Uterus (tissue), 4 donors: ENCODE results near the gene TXNRD2. TPM values are rescaled to one million over a fixed set of nuclear protein-coding genes. Genes with fewer than 3 reads are reported as not detected.
"Not testable (repeated sequence)": the region's sequence is repeated elsewhere in the genome, so short reads cannot be mapped to it uniquely, and the experiment has no call there.

Experiments
- DNase-seq, 2 donors: peaks; one replicate each; pipeline ENCODE4 v3.0.0-alpha.2; 2019 to 2020
- H3K27ac ChIP-seq, 2 donors: fragments of 200-600 bp; sonication (generic); 1 replicate in 1 of 2; 2 replicates in 1 of 2; pipeline ENCODE4 v1.5.1; 2016 to 2018
- H3K27me3 ChIP-seq, 2 donors: fragments of 200-600 bp; sonication (generic); one replicate each; pipeline ENCODE4 v1.5.1; 2018 to 2019; ENCODE audit warnings: control low read depth in 1 of 2
- H3K36me3 ChIP-seq, 2 donors: fragments of 200-600 bp; sonication (generic); one replicate each; pipeline ENCODE4 v1.5.1; 2019; ENCODE audit warnings: control low read depth in 1 of 2
- H3K4me1 ChIP-seq, 2 donors: fragments of 200-600 bp; sonication (generic); one replicate each; pipeline ENCODE4 v1.5.1; 2018 to 2019; ENCODE audit warnings: control low read depth in 1 of 2
- H3K4me3 ChIP-seq, 2 donors: fragments of 200-600 bp; sonication (generic); 1 replicate in 1 of 2; 2 replicates in 1 of 2; pipeline ENCODE4 v1.5.1; 2018 to 2019; ENCODE audit warnings: mild to moderate bottlenecking in 1 of 2
- H3K9me3 ChIP-seq, 2 donors: fragments of 200-600 bp; sonication (generic); one replicate each; pipeline ENCODE4 v1.5.1; 2019; ENCODE audit warnings: control low read depth in 1 of 2
- POLR2A ChIP-seq, 2 donors: fragments of 450-650 bp; IDR thresholded peaks; one replicate each; pipeline ENCODE4 v1.6.1; 2016; ENCODE audit warnings: antibody characterized with exemption in 2 of 2, mild to moderate bottlenecking in 1 of 2, moderate library complexity in 1 of 2
- intact Hi-C: fragments of 100-400 bp; cut with DNase I; formaldehyde crosslinking; loops from one replicate; pipeline ENCODE4 v1.15.1; 2023; ENCODE audit warnings: low total_unique reads
- total RNA-seq, 4 donors: library from RNA; depleted of rRNA in 3 of 4; stranded (reverse); fragments of >200 nt in 3 of 4; gene quantifications; one replicate each; pipeline versions ENCODE4 v1.1.0 to v1.2.4, GENCODE V29; 2014 to 2023
- TF ChIP-seq, protein P1 (sequence below), 4 experiments: fragments of 200-600 bp in 2 of 4; fragments of 450-650 bp in 2 of 4; sonication (generic) in 2 of 4; IDR thresholded peaks; one replicate each; pipeline ENCODE4 v1.5.1; 2016 to 2019; ENCODE audit warnings: antibody characterized with exemption in 4 of 4, mild to moderate bottlenecking in 2 of 4, moderate library complexity in 1 of 4
- donor health status: DM: yes; HTN: yes; CAD: no.

Gene TXNRD2
- total RNA-seq, 4 donors from 2014 or later, result 14.7 to 48.9 (median 25.6) TPM

DNA sequence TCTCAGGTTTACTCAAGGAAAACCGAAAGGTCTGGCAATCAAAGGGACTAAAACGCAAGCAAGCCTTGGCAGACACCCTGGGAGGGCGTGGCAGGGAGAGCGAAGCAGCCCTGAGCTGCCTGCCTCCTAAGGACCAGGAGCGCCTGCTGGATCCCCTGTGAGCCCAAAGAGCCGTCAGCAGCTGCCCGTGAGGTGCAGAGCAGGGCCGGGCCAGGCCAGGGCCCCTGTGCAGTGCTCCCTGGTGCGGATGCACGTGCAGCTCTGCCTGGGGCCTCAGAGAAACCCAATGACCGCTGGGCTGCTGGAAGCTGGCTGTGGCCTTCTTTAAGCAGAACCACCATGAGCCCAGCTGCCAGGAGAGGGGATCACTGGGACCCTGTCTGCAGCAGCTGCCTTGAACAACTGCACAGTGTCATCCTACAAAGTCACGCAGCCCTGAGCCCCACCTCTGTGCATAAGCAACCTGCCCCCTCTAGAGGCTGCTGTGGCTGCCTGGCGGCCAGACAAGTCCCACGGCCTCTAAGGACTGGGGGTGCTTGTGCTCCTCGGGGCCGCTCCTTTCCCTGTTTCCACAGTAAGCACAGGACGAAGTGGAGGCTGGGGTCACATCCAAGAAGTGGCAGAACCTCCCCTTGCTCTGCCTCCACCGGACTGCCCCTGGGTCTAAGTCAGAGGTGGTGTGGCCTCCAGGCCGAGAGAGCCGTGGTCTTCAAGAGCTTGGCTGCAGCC is 29.2 kb downstream of the TXNRD2 start:
- TF ChIP-seq, protein P1, sequence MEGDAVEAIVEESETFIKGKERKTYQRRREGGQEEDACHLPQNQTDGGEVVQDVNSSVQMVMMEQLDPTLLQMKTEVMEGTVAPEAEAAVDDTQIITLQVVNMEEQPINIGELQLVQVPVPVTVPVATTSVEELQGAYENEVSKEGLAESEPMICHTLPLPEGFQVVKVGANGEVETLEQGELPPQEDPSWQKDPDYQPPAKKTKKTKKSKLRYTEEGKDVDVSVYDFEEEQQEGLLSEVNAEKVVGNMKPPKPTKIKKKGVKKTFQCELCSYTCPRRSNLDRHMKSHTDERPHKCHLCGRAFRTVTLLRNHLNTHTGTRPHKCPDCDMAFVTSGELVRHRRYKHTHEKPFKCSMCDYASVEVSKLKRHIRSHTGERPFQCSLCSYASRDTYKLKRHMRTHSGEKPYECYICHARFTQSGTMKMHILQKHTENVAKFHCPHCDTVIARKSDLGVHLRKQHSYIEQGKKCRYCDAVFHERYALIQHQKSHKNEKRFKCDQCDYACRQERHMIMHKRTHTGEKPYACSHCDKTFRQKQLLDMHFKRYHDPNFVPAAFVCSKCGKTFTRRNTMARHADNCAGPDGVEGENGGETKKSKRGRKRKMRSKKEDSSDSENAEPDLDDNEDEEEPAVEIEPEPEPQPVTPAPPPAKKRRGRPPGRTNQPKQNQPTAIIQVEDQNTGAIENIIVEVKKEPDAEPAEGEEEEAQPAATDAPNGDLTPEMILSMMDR (IDR thresholded peaks at IDR 0.05), result no peak
- no peak for DNase-seq
- H3K27ac ChIP-seq, result no peak overlapping the region
- no peaks in the 10 kb centered on the region for H3K4me1 ChIP-seq
- intact Hi-C loops, result no loop called here
- H3K36me3 ChIP-seq, result no peaks in the 10 kb centered on the region
- no peaks in the 10 kb centered on the region for H3K27me3 ChIP-seq
- H3K4me3 ChIP-seq, result no peak overlapping the region
- H3K9me3 ChIP-seq, result no peaks in the 10 kb centered on the region

DNA sequence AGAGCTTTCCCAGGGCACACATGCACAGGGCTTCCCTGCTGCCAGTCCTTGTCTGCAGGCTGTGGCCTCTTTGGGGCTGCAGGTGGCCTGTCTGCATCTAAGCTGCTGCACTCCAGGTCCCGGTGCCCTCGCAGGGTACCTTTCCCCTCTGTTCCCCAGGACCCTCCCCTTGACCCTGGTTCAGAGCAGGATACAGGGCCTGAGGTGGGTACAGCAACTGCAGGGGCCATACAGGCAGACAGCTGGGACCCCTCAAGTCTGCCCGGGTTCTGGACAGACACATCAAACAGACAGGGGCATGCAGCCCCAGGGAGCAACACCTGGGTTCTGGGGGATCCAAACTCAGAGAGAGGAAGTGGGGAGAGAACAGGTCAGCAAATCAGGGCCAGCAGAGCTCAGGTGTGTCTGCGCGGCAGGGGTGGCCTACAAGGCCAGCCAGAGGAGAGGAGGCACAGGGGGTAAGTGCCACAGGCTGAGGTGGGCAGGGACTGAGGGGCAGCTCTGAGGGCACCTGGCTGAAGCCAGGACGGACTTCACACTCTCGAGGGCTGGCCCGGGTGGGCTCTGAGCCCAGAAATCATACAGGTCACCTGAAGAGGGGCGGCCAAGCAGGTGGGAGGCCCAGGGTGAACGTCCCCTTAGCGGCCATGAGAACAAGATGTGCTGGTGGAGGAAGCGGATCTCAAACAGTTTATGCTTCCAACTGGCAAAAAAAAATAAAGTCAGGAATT is 29.9 kb downstream of the TXNRD2 start:
- intact Hi-C loops, result loop anchor here (2.0 kb wide), 1 partner anchor 181 kb away; no protein-coding TSS in a partner anchor
- TF ChIP-seq, protein P1 (IDR thresholded peaks at IDR 0.05), result no peak
- no peak for TF ChIP-seq POLR2A (IDR thresholded peaks at IDR 0.05)
- Histone ChIP-seq H3K36me3 (no peaks in the 10 kb centered on the region), H3K4me3 (no peak overlapping the region), H3K9me3 (no peaks in the 10 kb centered on the region), H3K4me1 (no peaks in the 10 kb centered on the region), H3K27me3 (no peaks in the 10 kb centered on the region), H3K27ac (no peak overlapping the region)
- DNase-seq, result no peak

DNA sequence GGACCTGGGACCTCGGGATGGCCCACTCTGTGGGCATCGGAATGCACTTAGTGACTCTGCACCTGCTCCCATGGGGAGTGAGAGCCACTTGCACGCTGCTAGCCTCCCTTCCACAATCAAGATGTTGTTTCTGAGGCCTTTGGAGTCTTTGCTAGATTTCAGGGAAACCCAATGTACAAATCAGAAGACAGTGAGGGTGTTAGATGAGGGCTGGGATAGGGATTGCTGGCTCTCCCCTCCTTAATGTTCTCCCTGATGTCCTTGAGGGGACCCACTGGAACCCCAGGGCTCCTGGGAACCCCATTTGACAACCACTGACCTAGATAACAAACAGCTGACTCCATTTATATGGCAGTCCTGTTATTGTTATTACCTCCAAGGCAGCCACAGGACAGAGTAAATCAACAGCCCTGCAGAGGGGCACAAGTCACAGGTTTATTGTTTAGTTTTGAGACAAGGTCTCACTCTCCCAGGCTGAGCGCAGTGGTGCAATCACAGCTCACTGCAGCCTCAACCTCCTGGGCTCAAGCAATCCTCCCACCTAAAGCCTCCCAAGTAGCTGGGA is 31.4 kb downstream of the TXNRD2 start:
- no peak for DNase-seq
- Histone ChIP-seq H3K4me3 (no peak overlapping the region), H3K36me3 (no peaks in the 10 kb centered on the region), H3K4me1 (no peaks in the 10 kb centered on the region), H3K27me3 (no peaks in the 10 kb centered on the region), H3K9me3 (no peaks in the 10 kb centered on the region), H3K27ac (no peak overlapping the region)
- intact Hi-C loops, result loop anchor here (2.0 kb wide), 1 partner anchor 179 kb away; no protein-coding TSS in a partner anchor
- no peak for TF ChIP-seq POLR2A (IDR thresholded peaks at IDR 0.05)
- TF ChIP-seq, protein P1 (IDR thresholded peaks at IDR 0.05), result no peak

DNA sequence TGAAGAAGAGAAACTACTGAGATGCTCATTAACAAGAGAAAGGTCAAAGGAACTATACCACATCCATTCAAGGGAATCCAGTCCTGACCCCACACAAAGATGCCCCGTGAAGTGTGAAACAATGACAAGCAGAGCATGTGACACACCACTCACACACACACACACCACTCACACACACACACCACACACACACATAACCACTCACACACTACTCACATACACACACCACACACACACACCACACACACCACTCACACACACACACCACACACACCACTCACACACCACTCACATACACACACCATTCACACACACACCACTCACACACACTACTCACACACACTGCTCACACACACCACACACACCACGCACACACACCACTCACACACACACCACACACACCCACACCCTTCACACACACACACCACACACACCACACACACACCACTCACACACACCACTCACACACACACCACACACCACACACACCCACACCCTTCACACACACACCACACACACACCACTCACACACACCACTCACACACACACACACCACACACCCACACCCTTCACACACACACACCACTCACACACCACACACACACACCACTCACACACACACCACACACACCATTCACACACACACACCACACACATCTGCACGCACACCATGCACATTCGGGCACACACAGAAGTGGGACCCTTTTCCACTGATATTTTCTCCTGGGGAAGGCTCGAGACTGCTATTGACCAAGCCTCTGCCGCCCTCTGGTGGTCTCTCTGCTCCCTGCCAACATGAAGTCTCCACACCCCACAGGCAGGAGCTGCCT is 32.1 kb downstream of the TXNRD2 start:
- TF ChIP-seq POLR2A (IDR thresholded peaks at IDR 0.05), result no peak
- TF ChIP-seq, protein P1 (IDR thresholded peaks at IDR 0.05), result peak; percentile 87 to 97 (median 92)
- Histone ChIP-seq H3K36me3 (no peaks in the 10 kb centered on the region), H3K27me3 (no peaks in the 10 kb centered on the region), H3K9me3 (no peaks in the 10 kb centered on the region), H3K27ac (no peak overlapping the region), H3K4me1 (no peaks in the 10 kb centered on the region), H3K4me3 (no peak overlapping the region)
- intact Hi-C loops, result loop anchor here (2.0 kb wide), 1 partner anchor 179 kb away; no protein-coding TSS in a partner anchor
- DNase-seq, result peak; percentile 84 to 87

DNA sequence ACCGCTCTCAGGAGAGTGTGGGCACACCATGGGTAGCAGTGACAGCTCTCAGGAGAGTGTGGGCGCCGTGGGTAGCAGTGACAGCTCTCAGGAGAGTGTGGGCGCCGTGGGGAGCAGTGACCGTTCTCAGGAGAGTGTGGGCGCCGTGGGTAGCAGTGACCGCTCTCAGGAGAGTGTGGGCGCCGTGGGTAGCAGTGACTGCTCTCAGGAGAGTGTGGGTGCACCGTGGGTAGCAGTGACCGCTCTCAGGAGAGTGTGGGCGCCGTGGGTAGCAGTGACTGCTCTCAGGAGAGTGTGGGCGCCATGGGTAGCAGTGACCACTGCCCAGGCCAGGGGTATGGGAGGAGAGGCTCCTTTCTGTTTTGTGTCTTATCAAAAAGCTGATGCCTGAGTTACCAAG is 33.7 kb downstream of the TXNRD2 start:
- H3K36me3 ChIP-seq, intact Hi-C loops, DNase-seq: not testable (repeated sequence)

DNA sequence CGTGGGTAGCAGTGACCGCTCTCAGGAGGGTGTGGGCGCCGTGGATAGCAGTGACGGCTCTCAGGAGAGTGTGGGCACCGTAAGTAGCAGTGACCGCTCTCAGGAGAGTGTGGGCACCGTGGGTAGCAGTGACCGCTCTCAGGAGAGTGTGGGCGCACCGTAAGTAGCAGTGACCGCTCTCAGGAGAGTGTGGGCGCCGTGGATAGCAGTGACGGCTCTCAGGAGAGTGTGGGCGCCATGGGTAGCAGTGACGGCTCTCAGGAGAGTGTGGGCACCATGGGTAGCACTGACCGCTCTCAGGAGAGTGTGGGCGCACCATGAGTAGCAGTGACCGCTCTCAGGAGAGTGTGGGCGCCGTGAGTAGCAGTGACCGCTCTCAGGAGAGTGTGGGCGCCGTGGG is 34.8 kb downstream of the TXNRD2 start:
- H3K9me3 ChIP-seq, H3K4me3 ChIP-seq, intact Hi-C loops, H3K27ac ChIP-seq, H3K27me3 ChIP-seq, H3K4me1 ChIP-seq, DNase-seq, H3K36me3 ChIP-seq: not testable (repeated sequence)

More for the DNA sequence above, 33.7 kb downstream of the TXNRD2 start:
- H3K27me3 ChIP-seq, H3K4me3 ChIP-seq, H3K9me3 ChIP-seq, H3K27ac ChIP-seq, H3K4me1 ChIP-seq: not testable (repeated sequence)
